ENCODE measurements around the gene FAHD1. TPM values are rescaled to one million over a fixed set of nuclear protein-coding genes. Genes with fewer than 3 reads are reported as not detected.
A peak's percentile ranks its signal among the peaks of the same experiment; 100 is the strongest.

Gene FAHD1
- total RNA-seq, 4 donors from 2014 or later: 32.3 to 46.3 (median 34.1) TPM

GRCh38 chr16:1780677-1781072 lies 46.3 kb upstream of the FAHD1 start:
- TF ChIP-seq CTCF (IDR thresholded peaks at IDR 0.05): no peak
- DNase-seq (ENCODE audit: low spot score) (no peak), ATAC-seq (ENCODE audit: low FRiP score) (no peak)

- ATAC-seq (ENCODE audit: low FRiP score): no peak
- DNase-seq (ENCODE audit: low spot score): no peak
- no peak for TF ChIP-seq CTCF (IDR thresholded peaks at IDR 0.05)
Observed at GRCh38 chr16:1781254-1781653, 45.8 kb upstream of the FAHD1 start.

- TF ChIP-seq CTCF (IDR thresholded peaks at IDR 0.05): no peak
- ATAC-seq (ENCODE audit: low FRiP score) (peak; percentile 15), DNase-seq (ENCODE audit: low spot score) (no peak)
Observed at GRCh38 chr16:1781758-1782407, 45.1 kb upstream of the FAHD1 start.

- ATAC-seq (ENCODE audit: low FRiP score): peak; percentile 97
- DNase-seq (ENCODE audit: low spot score): peak; percentile 94
- no peak for TF ChIP-seq CTCF (IDR thresholded peaks at IDR 0.05)
Observed at GRCh38 chr16:1782408-1783264, 44.4 kb upstream of the FAHD1 start, which contains the start of the genes NUBP2 and SPSB3. Gene NUBP2, plus strand, starts transcription at chr16:1782960. Its CDS starts 61 bp downstream, at chr16:1783021. Gene SPSB3, minus strand, starts transcription at chr16:1782571. Its CDS starts 1,088 bp downstream, at chr16:1781483.

GRCh38 chr16:1784977-1785845 lies 41.8 kb upstream of the FAHD1 start:
- ATAC-seq (ENCODE audit: low FRiP score) (no peak), DNase-seq (ENCODE audit: low spot score) (no peak)
- TF ChIP-seq CTCF (IDR thresholded peaks at IDR 0.05): no peak

GRCh38 chr16:1785846-1786170 lies 41.2 kb upstream of the FAHD1 start:
- no peak for TF ChIP-seq CTCF (IDR thresholded peaks at IDR 0.05)
- DNase-seq (ENCODE audit: low spot score) (no peak), ATAC-seq (ENCODE audit: low FRiP score) (no peak)

Data from omental fat pad (tissue), 4 donors.